Mesenchymal stem cell (in vitro differentiated cells and primary cell): ENCODE results near the gene GP1BA.
A peak's percentile ranks its signal among the peaks of the same experiment; 100 is the strongest.
"Not testable (repeated sequence)": the region's sequence is repeated elsewhere in the genome, so short reads cannot be mapped to it uniquely, and the experiment has no call there.

Source experiments
- DNase-seq: peaks from one replicate; pipeline ENCODE4 v3.0.0-alpha.2; 2013
- H2AFZ ChIP-seq: one replicate; pipeline ENCODE4 v1.6.1; 2013; ENCODE audit warnings: low read depth, mild to moderate bottlenecking, control low read depth, inconsistent platforms, low read length, moderate library complexity
- H2AK5ac ChIP-seq: 2 replicates; pipeline ENCODE4 v1.6.1; 2013; ENCODE audit warnings: low read length, moderate library complexity, mild to moderate bottlenecking, inconsistent platforms; ENCODE audit not compliant: severe bottlenecking
- H2BK120ac ChIP-seq: one replicate; pipeline ENCODE4 v1.6.1; 2013; ENCODE audit warnings: low read depth, mild to moderate bottlenecking, inconsistent platforms, low read length, moderate library complexity
- H2BK12ac ChIP-seq, 2 experiments: one replicate each; pipeline ENCODE4 v1.6.1; 2013; ENCODE audit warnings: inconsistent platforms in 2 of 2, low read length in 2 of 2, mild to moderate bottlenecking in 2 of 2, moderate library complexity in 2 of 2, control low read depth in 1 of 2
- H2BK15ac ChIP-seq: one replicate; pipeline ENCODE4 v1.6.1; 2013; ENCODE audit warnings: mild to moderate bottlenecking, low read depth, inconsistent platforms; ENCODE audit not compliant: poor library complexity, severe bottlenecking
- H2BK5ac ChIP-seq: 2 replicates; pipeline ENCODE4 v1.6.1; 2013; ENCODE audit warnings: low read depth, mild to moderate bottlenecking, low read length, control low read depth, inconsistent platforms; ENCODE audit not compliant: poor library complexity, severe bottlenecking
- H3K14ac ChIP-seq, 2 experiments: one replicate each; pipeline ENCODE4 v1.6.1; 2013; ENCODE audit warnings: inconsistent platforms in 2 of 2, low read length in 2 of 2, control low read depth in 1 of 2, mild to moderate bottlenecking in 1 of 2, moderate library complexity in 1 of 2
- H3K18ac ChIP-seq, 2 experiments: one replicate each; pipeline ENCODE4 v1.6.1; 2013; ENCODE audit warnings: inconsistent platforms in 2 of 2, low read length in 2 of 2, control low read depth in 1 of 2, low read depth in 1 of 2, mild to moderate bottlenecking in 1 of 2
- H3K23ac ChIP-seq, 2 experiments: one replicate each; pipeline ENCODE4 v1.6.1; 2013; ENCODE audit warnings: inconsistent platforms in 2 of 2, low read length in 2 of 2, mild to moderate bottlenecking in 2 of 2, moderate library complexity in 2 of 2, control low read depth in 1 of 2
- H3K27ac ChIP-seq: 2 replicates; pipeline ENCODE4 v1.5.1; 2013; ENCODE audit warnings: mild to moderate bottlenecking, moderate library complexity, low read length, control low read depth, inconsistent platforms; ENCODE audit not compliant: poor library complexity, severe bottlenecking
- H3K27me3 ChIP-seq, 2 experiments: 2 replicates each; pipeline versions ENCODE4 v1.6.1 to v1.7.0; 2013; ENCODE audit warnings: low read length in 2 of 2, mild to moderate bottlenecking in 2 of 2, moderate library complexity in 2 of 2, control low read depth in 1 of 2, inconsistent platforms in 1 of 2; ENCODE audit not compliant: control insufficient read depth in 1 of 2, insufficient read depth in 1 of 2
- H3K36me3 ChIP-seq, 2 experiments: 2 replicates each; pipeline versions ENCODE4 v1.6.1 to v1.7.0; 2013; ENCODE audit warnings: low read length in 2 of 2, control low read depth in 1 of 2, inconsistent platforms in 1 of 2, low read depth in 1 of 2, mild to moderate bottlenecking in 1 of 2; ENCODE audit not compliant: insufficient read depth in 2 of 2, control insufficient read depth in 1 of 2
- H3K4ac ChIP-seq, 2 experiments: one replicate each; pipeline ENCODE4 v1.6.1; 2013; ENCODE audit warnings: inconsistent platforms in 2 of 2, low read length in 2 of 2, mild to moderate bottlenecking in 2 of 2, moderate library complexity in 2 of 2, control low read depth in 1 of 2, low read depth in 1 of 2
- H3K4me1 ChIP-seq: 2 replicates; pipeline ENCODE4 v1.6.1; 2013; ENCODE audit warnings: low read depth, low read length, control low read depth; ENCODE audit not compliant: control insufficient read depth, insufficient read depth
- H3K4me2 ChIP-seq: 2 replicates; pipeline ENCODE4 v1.6.1; 2013; ENCODE audit warnings: low read length, mild to moderate bottlenecking, inconsistent platforms; ENCODE audit not compliant: poor library complexity, severe bottlenecking
- H3K4me3 ChIP-seq, 2 experiments: 2 replicates each; pipeline versions ENCODE4 v1.5.1 to v1.7.0; 2013; ENCODE audit warnings: low read length in 2 of 2, mild to moderate bottlenecking in 2 of 2, control low read depth in 1 of 2, low read depth in 1 of 2; ENCODE audit not compliant: insufficient read depth in 1 of 2
- H3K79me1 ChIP-seq: replicated peaks from 2 replicates; pipeline ENCODE4 v1.6.1; 2013; ENCODE audit warnings: mild to moderate bottlenecking, control low read depth, low read length, inconsistent platforms; ENCODE audit not compliant: poor library complexity, severe bottlenecking
- H3K9ac ChIP-seq: 2 replicates; pipeline ENCODE4 v1.7.0; 2013; ENCODE audit warnings: mild to moderate bottlenecking, low read length, moderate library complexity
- H3K9me3 ChIP-seq: 2 replicates; pipeline ENCODE4 v1.7.0; 2013; ENCODE audit warnings: mild to moderate bottlenecking, low read length; ENCODE audit not compliant: control insufficient read depth
- H4K8ac ChIP-seq: one replicate; pipeline ENCODE4 v1.6.1; 2013; ENCODE audit warnings: inconsistent platforms, mild to moderate bottlenecking, low read length, moderate library complexity
- H4K91ac ChIP-seq: one replicate; pipeline ENCODE4 v1.6.1; 2013; ENCODE audit warnings: mild to moderate bottlenecking, low read length, inconsistent platforms
- WGBS: methylation state at CpG from one replicate; pipeline ENCODE4 v1.1.7; 2013; ENCODE audit warnings: mixed read lengths; 5-methylcytosine and 5-hydroxymethylcytosine counted together

GP1BA gene

DNA sequence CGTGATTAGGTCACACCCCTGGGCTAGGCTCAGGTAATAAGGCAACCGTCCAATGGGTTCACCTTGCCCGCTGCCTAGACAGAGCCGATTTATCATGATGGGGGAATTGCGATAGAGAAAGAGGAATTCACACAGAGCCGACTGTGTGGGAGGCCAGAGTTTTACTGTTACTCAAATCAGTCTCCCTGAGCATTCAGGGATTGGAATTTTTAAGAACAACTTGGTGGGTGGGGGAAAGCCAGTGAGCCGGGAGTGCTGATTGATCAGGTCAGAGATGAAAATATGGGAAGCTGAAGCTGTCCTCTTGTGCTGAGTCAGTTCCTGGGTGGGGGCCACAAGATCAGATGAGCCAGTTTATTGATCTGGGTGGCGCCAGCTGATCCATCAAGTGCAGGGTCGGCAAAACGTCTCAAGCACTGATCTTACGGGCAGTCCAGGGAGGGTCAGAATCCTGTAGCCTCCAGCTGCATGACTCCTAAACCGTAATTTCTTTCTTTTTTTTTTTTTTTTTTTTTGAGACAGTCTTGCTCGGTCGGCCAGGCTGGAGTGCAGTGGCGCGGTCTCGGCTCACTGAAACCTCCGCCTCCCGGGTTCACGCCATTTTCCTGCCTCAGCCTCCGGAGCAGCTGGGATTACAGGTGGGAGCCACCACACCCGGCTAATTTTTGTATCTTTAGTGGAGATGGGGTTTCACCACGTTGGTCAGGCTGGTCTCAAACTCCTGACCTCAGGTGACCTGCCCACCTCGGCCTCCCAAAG lies 5.3 kb upstream of the GP1BA start:
- not testable (repeated sequence) for H3K4ac ChIP-seq, H3K4me3 ChIP-seq, H3K14ac ChIP-seq, H3K9me3 ChIP-seq, DNase-seq, H2AFZ ChIP-seq, H4K91ac ChIP-seq, H3K23ac ChIP-seq, H2BK12ac ChIP-seq, H3K9ac ChIP-seq, H2BK5ac ChIP-seq, H3K79me1 ChIP-seq, H4K8ac ChIP-seq, H3K4me1 ChIP-seq, H2AK5ac ChIP-seq, H2BK120ac ChIP-seq, H3K18ac ChIP-seq, H3K4me2 ChIP-seq, H3K27ac ChIP-seq, H3K27me3 ChIP-seq, H2BK15ac ChIP-seq
- H3K36me3 ChIP-seq = peaks cover 5 to 11% of the 10 kb centered on the region in 2 experiments
- 92% methylated on average over 24 of the region's 24 CpGs for WGBS

GRCh38 chr17:4928881-4929280 lies 3.2 kb upstream of the GP1BA start:
- Histone ChIP-seq H4K8ac (no peak overlapping the region), H3K9me3 (no peaks in the 10 kb centered on the region), H2AFZ (no peak overlapping the region), H3K4me1 (peaks cover 4% of the 10 kb centered on the region), H3K23ac (no peak overlapping the region), H4K91ac (no peak overlapping the region), H2AK5ac (no peak overlapping the region), H3K18ac (no peak overlapping the region), H2BK12ac (no peak overlapping the region), H2BK5ac (no peak overlapping the region), H2BK120ac (no peak overlapping the region), H3K14ac (no peak overlapping the region), H3K4me2 (no peak overlapping the region), H3K27me3 (no peaks in the 10 kb centered on the region), H3K27ac (no peak overlapping the region), H3K36me3 (peaks cover 11 to 18% of the 10 kb centered on the region in 2 experiments), H3K4ac (no peak overlapping the region), H2BK15ac (no peak overlapping the region), H3K79me1 (peaks cover 6% of the 10 kb centered on the region), H3K9ac (no peak overlapping the region), H3K4me3 (no peak overlapping the region)
- WGBS = 97% methylated on average over 18 of the region's 18 CpGs
- no peak for DNase-seq

DNA sequence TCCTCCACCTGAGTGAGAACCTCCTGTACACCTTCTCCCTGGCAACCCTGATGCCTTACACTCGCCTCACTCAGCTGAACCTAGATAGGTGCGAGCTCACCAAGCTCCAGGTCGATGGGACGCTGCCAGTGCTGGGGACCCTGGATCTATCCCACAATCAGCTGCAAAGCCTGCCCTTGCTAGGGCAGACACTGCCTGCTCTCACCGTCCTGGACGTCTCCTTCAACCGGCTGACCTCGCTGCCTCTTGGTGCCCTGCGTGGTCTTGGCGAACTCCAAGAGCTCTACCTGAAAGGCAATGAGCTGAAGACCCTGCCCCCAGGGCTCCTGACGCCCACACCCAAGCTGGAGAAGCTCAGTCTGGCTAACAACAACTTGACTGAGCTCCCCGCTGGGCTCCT lies 679 bp downstream of the GP1BA start:
- H2BK12ac ChIP-seq = no peak overlapping the region

DNA sequence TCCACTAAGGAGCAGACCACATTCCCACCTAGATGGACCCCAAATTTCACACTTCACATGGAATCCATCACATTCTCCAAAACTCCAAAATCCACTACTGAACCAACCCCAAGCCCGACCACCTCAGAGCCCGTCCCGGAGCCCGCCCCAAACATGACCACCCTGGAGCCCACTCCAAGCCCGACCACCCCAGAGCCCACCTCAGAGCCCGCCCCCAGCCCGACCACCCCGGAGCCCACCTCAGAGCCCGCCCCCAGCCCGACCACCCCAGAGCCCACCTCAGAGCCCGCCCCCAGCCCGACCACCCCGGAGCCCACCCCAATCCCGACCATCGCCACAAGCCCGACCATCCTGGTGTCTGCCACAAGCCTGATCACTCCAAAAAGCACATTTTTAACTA lies 1.6 kb downstream of the GP1BA start:
- Histone ChIP-seq H4K8ac (peak overlapping the region; percentile 94), H3K4me3 (peak overlapping the region in 1 of 2 experiments; percentile 59), H3K23ac (no peak overlapping the region), H3K4ac (no peak overlapping the region), H4K91ac (no peak overlapping the region), H2BK120ac (peak overlapping the region; percentile 8), H2BK15ac (no peak overlapping the region), H2BK5ac (no peak overlapping the region), H3K36me3 (peaks cover 45 to 51% of the 10 kb centered on the region in 2 experiments), H3K27ac (no peak overlapping the region), H3K18ac (no peak overlapping the region), H3K9ac (peak overlapping the region; percentile 71), H3K4me2 (no peak overlapping the region), H3K4me1 (peaks cover 20% of the 10 kb centered on the region), H2BK12ac (no peak overlapping the region), H3K79me1 (peaks cover 27% of the 10 kb centered on the region), H2AFZ (no peak overlapping the region), H3K27me3 (no peaks in the 10 kb centered on the region), H3K14ac (no peak overlapping the region), H2AK5ac (peak overlapping the region; percentile 45), H3K9me3 (no peaks in the 10 kb centered on the region)
- WGBS = 95% methylated on average over 15 of the region's 16 CpGs
- DNase-seq = no peak

More for the DNA sequence above, 679 bp downstream of the GP1BA start:
- no peak for DNase-seq
- Histone ChIP-seq H2AFZ (no peak overlapping the region), H4K8ac (no peak overlapping the region), H2BK120ac (no peak overlapping the region), H3K14ac (no peak overlapping the region), H2AK5ac (no peak overlapping the region), H3K79me1 (peaks cover 19% of the 10 kb centered on the region), H3K27me3 (no peaks in the 10 kb centered on the region), H3K9me3 (no peaks in the 10 kb centered on the region), H3K4me2 (no peak overlapping the region), H3K9ac (no peak overlapping the region), H3K18ac (no peak overlapping the region), H3K4ac (peak overlapping the region in 1 of 2 experiments; percentile 53), H3K4me3 (no peak overlapping the region), H3K4me1 (peaks cover 11% of the 10 kb centered on the region), H2BK5ac (no peak overlapping the region), H2BK15ac (no peak overlapping the region), H3K27ac (no peak overlapping the region), H3K23ac (no peak overlapping the region), H4K91ac (peak overlapping the region; percentile 18), H3K36me3 (peaks cover 36 to 44% of the 10 kb centered on the region in 2 experiments)
- 94% methylated on average over 12 of the region's 12 CpGs for WGBS
